ENCODE results near the gene EPAS1.

The EPAS1 gene

DNA sequence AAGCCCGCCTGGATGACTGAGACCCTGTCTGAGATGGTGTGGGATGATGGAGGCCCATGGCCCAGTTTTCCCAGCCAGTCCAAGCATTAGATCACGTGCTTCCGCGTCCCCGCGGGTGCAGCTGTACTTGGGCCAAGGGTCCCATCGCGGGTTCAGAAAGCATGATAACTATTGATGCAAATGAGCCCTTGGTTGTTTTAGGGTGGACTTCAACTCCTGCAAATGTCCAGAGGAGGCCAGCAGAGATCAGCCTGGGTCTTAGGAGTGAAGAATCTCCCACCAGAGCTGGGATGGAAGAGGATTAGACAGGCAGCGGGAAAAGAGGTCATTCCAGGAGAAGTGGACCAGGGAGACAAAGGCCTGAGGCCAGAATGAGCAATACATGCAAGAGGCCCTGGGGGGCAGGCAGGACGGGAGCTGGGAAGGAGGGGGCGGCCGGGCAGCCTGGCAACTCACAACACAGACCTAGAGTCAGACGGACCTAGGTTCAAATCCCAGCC is 92.3 kb downstream of the EPAS1 start:
- no peak for DNase-seq (ENCODE audit: low read depth)
- no peak overlapping the region for H3K4me3 ChIP-seq (ENCODE audit: low read length)
- TF ChIP-seq, protein P1, sequence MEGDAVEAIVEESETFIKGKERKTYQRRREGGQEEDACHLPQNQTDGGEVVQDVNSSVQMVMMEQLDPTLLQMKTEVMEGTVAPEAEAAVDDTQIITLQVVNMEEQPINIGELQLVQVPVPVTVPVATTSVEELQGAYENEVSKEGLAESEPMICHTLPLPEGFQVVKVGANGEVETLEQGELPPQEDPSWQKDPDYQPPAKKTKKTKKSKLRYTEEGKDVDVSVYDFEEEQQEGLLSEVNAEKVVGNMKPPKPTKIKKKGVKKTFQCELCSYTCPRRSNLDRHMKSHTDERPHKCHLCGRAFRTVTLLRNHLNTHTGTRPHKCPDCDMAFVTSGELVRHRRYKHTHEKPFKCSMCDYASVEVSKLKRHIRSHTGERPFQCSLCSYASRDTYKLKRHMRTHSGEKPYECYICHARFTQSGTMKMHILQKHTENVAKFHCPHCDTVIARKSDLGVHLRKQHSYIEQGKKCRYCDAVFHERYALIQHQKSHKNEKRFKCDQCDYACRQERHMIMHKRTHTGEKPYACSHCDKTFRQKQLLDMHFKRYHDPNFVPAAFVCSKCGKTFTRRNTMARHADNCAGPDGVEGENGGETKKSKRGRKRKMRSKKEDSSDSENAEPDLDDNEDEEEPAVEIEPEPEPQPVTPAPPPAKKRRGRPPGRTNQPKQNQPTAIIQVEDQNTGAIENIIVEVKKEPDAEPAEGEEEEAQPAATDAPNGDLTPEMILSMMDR (IDR thresholded peaks at IDR 0.05; ENCODE audit: insufficient read depth, low read depth, low read length, missing control alignments): no peak

DNA sequence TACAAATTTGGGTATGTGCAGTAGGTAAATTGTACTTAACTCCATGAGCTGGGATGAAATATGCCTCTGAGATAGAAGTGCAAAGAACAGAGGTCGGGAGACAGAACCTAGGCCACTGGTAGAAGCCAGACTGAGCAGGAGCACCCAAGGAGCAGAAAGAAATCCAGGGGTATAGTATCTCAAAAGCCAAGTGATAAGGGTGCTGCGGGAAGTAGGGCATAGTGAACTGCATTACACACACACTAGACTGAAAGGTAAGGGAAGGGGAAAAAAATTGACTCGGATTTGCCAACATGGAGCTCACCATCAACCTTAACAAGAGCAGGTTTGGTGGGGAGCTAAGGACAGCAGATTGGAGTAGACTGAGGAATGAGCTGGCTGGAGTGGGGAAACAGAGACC is 92.8 kb downstream of the EPAS1 start:
- no peak overlapping the region for H3K4me3 ChIP-seq (ENCODE audit: low read length)
- TF ChIP-seq, protein P1 (IDR thresholded peaks at IDR 0.05; ENCODE audit: insufficient read depth, low read depth, low read length, missing control alignments): no peak
- DNase-seq (ENCODE audit: low read depth): no peak

DNA sequence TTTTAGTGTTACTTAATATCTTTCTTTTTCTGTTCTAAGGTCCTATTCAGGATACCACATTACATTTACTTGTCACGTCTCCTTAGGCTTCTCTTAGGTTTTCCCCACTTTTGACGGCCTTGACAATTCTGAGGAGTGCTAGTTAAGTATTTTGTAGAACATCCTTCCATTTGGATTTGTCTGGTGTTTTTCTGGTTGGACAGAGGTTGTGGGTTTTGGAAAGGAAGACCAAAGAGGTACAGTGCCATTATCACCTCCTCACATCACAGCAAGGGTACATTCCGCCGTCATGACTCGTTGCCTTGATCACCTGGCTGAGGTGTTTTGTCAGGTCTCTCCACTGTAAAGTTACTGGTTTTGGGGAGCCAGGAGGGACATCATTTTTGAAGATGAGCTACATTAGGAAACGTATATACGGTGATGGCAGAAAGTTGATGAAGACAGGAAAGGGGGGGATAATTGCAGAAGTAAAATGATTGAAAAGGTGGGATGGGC is 93.7 kb downstream of the EPAS1 start:
- H3K4me3 ChIP-seq (ENCODE audit: low read length): no peak overlapping the region

DNA sequence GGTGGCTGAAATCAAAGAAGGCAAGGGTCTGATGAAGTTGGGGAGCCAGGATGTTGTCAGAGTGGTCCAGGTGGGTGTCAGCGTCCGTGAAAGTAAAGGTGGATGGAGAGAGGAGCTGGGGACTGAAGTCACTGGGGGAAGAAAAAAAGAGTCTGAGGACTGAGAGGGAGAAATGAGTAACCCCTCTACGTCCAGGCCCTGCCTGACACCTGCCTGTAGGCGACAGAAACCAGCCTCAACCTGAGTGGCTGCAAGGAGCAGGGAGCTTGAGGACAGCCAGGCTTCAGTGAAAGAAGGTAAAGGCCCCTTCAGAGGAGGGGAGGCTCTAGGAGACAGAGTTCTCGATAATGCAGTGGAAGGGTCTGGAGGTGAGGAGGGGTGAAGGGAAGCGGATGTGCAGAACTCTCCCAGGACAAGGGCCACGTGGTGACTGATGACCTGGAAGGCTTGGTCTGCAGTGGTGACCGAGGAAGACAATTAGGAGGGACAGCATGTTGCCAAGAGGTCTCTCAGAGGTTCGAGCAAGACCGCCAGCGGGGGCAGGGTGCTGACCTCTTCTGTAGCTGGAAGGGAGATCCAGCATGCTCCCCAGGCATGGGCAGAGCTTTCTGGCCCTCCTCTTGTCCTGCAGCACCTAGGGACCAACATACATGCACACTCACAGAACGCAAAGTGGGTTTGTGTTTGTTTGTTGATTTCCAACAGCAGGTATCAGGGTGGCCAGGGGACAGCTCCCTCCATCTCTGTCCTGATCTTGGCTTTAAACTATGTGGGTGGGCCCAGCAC is 95.5 kb downstream of the EPAS1 start:
- DNase-seq (ENCODE audit: low read depth): no peak
- TF ChIP-seq, protein P1 (IDR thresholded peaks at IDR 0.05; ENCODE audit: insufficient read depth, low read depth, low read length, missing control alignments): no peak
- no peak overlapping the region for H3K4me3 ChIP-seq (ENCODE audit: low read length)

More for the DNA sequence above, 93.7 kb downstream of the EPAS1 start:
- TF ChIP-seq, protein P1 (IDR thresholded peaks at IDR 0.05; ENCODE audit: insufficient read depth, low read depth, low read length, missing control alignments): no peak
- no peak for DNase-seq (ENCODE audit: low read depth)

DNA sequence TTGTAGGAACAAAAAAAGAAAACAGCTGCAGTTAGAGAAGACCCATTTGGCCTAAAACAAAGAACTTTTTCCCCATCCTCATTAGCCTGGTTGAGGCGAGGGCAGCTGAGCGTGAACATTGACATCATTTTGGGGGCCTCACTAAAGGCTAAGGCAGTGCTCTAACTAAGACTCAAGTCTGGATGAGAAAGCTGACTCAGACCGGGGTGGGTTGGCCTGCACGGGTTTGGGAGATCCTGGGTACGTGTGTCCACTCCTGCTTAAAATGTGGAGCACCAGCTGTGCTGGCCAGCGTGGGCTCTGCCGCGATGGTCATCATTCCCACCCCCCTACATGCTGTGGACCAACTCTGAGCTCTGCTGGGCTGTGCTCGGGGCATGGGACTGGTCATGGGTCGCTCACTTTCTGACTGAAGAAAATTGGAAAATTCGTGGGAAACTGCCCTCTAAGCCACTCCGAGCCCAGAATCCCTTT is 96.2 kb downstream of the EPAS1 start:
- no peak for DNase-seq (ENCODE audit: low read depth)
- TF ChIP-seq, protein P1 (IDR thresholded peaks at IDR 0.05; ENCODE audit: insufficient read depth, low read depth, low read length, missing control alignments): no peak
- no peak overlapping the region for H3K4me3 ChIP-seq (ENCODE audit: low read length)

DNA sequence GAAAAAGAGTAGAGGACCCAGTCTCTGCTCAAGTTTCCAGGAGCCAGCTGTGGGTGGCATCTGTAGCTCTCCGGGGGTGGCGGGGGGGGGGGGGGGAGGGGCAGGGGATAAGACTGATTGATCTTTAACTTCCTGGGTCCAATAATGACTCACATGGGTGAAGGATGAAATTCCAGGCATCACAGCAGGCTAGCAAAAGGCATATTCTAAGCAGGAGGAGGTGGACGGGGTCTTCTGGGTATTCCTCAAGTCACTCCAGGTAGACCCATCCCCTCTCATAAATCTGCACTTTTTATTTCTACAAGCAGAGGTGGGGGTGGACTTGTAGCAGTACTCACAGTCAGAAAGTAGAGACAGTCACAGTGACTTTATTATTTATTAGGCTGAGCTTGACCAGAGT is 96.7 kb downstream of the EPAS1 start:
- TF ChIP-seq, protein P1 (IDR thresholded peaks at IDR 0.05; ENCODE audit: insufficient read depth, low read depth, low read length, missing control alignments): no peak
- no peak for DNase-seq (ENCODE audit: low read depth)
- no peak overlapping the region for H3K4me3 ChIP-seq (ENCODE audit: low read length)

Data from epithelial cell of esophagus (primary cell).